ENCODE results near the gene ELOVL7.
"Not testable (repeated sequence)": the region's sequence is repeated elsewhere in the genome, so short reads cannot be mapped to it uniquely, and the experiment has no call there.

Gene ELOVL7

GRCh38 chr5:60795424-60795950, 48.6 kb downstream of the ELOVL7 start:
- DNase-seq (ENCODE audit: low read depth in 2 of 2) = not testable (repeated sequence)

GRCh38 chr5:60794691-60795090, 49.4 kb downstream of the ELOVL7 start:
- no peak for DNase-seq (ENCODE audit: low read depth in 2 of 2)

DNA sequence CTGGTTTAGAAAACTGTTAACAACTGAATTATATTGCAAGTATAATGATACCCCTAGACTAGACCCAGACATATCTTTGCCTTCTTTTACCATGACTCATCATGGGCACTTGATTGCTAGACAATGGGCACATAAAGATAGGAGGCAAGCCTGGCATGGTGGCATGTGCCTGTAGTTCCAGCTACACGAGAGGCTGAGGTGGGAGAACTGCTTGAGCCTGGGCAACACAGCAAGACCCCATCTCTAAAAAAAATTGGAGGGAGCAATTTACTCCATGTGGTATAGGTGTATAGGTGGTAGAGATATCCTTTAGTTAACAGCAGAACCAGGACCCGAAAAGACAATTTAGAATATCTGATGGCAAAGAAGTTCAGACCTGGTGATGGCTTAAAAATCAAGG, 51.6 kb downstream of the ELOVL7 start:
- DNase-seq (ENCODE audit: low read depth in 2 of 2) = no peak

- no peak for DNase-seq (ENCODE audit: low read depth in 2 of 2)
These were observed 54.5 kb downstream of the ELOVL7 start for GRCh38 chr5:60789551-60789950.

DNA sequence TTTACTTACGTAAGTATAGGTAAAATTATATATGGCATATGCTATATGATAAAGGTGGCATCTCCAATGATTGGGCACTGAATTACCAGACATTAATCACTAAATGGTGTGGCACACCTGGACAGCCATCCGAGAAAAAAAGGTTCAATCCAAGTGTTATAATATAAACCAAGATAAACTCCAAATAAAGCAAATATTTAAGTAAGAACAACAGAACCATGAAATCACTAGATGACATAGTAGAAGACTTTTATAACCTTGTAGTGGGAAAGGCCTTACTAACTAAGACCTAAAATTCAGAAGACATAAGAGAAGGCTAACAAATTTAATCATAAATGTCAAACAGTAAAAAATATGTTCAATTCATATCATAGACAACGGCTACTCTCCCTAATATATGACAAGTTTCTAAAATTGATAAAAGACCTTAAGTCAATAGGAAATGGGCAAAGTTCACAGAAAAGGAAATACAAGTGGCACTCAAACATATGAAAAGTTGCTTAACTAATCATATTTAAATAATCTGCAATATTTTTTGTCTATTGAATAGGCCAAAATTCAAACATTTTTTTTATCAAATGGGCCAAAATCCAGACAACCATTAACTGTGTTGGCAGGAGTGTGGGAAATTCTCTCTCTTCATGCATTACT, 55.1 kb downstream of the ELOVL7 start:
- no peak for DNase-seq (ENCODE audit: low read depth in 2 of 2)

- no peak for DNase-seq (ENCODE audit: low read depth in 2 of 2)
These were observed 64.6 kb downstream of the ELOVL7 start for GRCh38 chr5:60779466-60779865.

GRCh38 chr5:60776343-60776742, 67.7 kb downstream of the ELOVL7 start:
- DNase-seq (ENCODE audit: low read depth in 2 of 2) = no peak

GRCh38 chr5:60765019-60765709, 78.9 kb downstream of the ELOVL7 start:
- DNase-seq (ENCODE audit: low read depth in 2 of 2) = no peak

GRCh38 chr5:60763061-60763460, 81.0 kb downstream of the ELOVL7 start:
- no peak for DNase-seq (ENCODE audit: low read depth in 2 of 2)

GRCh38 chr5:60754495-60754894, 89.6 kb downstream of the ELOVL7 start:
- no peak for DNase-seq (ENCODE audit: low read depth in 2 of 2)

DNA sequence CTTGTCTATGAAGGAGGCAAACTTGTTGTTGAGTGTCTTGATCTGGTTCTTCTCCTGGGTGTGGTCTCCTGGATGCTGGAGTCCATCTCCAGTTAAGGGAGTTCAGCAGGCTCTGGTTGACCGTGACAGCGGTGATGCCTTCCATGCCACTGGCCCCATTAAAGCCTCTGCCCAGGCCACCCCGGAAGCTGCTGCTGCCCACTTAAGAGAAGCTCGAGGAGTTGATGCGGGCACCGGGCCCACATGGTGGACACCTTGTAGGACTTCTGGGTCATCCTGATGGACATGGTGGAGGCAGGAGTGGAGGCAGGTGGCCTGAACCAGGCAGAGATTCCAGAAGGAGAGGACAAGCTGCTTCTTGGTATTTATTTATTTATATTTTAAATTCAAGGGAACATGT, 99.4 kb downstream of the ELOVL7 start:
- DNase-seq (ENCODE audit: low read depth in 2 of 2) = no peak

DNA sequence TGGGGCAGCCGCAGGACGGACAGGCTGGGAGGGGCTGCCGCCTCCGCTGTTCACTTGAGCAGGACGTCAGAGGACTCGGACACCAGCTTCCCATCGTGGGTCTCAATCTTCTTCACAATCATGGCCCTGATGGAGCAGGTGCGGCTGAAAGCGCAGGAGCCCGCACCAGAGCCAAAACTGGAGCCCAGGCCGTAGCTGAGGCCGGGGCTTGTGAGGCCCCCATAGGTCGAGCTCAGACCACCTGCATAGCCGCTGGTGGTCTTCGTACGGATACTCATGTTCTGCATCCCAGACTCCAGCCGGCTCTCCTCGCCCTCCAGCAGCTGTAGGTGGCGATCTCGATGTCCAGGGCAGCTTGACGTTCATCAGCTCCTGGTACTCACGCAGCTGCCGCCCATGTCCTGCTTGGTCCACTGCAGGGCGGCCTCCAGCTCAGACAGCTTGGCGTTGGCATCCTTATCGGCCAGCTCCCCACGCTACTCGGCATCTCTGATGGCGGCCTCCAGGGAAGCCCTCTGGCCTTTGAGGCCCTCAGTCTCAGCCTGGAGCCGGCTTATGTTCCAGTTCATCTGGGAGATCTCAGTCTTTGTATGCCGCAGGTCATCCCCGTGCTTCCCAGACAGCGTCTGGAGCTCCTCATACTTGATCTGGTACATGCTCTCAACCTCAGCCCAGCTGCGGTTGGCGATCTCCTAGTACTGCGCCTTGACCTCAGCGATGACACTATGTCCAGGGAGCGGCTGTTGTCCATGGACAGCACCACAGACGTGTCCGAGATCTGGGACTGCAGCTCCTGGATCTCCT, 100.4 kb downstream of the ELOVL7 start:
- no peak for DNase-seq (ENCODE audit: low read depth in 2 of 2)

GRCh38 chr5:60740322-60740721, 103.7 kb downstream of the ELOVL7 start:
- DNase-seq (ENCODE audit: low read depth in 2 of 2) = no peak

DNA sequence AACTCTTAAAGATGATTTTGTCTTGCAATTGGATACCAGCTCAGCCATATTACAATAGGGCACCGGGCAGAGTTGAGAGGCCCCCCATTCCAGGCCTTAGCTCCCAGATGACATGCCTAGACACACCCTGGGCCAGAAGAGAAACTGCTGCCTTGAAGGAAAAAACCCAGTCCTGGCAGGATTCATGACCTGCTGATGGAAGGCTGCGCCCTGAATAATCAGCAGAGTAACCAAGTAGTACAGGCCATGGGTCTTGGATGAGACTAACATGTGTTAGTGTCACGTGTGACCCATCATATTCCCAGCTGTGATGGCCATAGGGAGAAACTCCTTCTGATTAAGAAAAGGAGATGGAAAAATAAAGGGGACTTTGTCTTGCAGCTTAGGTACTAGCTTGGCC, 105.1 kb downstream of the ELOVL7 start:
- DNase-seq (ENCODE audit: low read depth in 2 of 2) = no peak

DNA sequence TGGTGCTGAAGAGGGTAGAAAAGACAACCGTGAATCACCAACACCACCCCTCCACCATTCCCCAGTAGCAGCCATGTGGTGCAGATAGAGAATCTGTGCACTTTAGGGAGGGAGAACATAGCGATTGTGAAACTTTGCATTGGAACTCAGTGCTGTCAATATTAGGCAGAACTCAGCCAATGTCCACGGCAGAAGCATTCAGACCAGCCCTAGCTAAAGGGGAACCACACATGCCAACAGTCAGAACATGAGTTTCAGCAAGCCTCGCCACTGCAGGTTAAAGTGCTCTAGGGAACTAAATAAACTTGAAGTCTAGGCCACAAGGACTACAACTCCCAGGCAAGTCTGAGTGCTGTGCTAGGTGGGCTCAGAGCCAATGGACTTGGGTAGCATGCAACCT, 105.6 kb downstream of the ELOVL7 start:
- no peak for DNase-seq (ENCODE audit: low read depth in 2 of 2)

DNA sequence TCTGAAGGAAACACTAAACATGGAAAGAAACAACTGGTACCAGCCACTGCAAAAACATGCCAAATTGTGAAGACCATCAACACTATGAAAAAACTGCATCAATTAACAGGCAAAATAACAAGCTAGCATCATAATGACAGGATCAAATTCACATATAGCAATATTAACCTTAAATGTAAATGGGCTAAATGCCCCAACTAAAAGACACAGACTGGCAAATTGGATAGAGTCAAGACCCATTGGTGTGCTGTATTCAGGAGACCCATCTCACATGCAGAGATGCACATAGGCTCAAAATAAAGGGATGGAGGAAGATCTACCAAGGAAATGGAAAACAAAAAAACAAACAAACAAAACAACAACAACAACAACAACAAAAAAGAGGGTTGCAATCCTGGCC, 113.2 kb downstream of the ELOVL7 start:
- DNase-seq (ENCODE audit: low read depth in 2 of 2) = not testable (repeated sequence)

GRCh38 chr5:60727033-60727679, 116.9 kb downstream of the ELOVL7 start:
- DNase-seq (ENCODE audit: low read depth in 2 of 2) = no peak

DNA sequence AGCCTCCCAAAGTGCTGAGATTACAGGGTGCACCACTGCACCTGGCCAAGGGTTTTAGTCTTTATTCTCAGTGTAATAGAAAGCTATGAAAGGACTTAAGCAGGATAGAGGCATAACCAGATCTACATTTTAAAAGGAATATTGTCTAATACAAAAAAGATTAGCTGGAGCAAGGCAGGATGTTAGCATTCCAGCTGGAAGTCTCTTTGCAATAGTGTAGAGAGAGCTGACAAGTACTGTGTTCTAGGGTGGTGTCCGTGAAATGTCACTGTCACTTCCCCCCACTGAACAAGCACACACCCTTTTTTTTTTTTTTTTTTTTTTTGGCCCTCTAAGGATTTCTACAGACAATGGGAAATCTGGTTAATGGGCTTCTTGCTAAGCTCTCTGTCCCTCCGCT, 119.9 kb downstream of the ELOVL7 start:
- no peak for DNase-seq (ENCODE audit: low read depth in 2 of 2)

DNA sequence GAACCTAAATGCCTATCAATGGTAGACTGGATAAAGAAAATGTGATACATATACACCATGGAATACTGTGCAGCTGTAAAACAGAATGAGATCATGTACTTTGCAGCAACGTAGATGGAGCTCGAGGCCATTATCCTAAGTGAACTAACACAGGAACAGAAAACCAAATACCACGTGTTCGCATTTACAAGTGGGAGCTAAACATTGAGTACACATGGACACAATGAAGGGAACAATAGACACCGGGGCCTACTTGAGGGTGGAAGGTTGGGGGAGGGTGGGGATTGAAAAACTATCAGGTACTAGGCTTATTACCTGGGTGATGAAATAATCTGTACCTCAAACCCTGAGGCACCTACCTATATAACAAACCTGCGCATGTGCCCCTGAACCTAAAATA, 121.7 kb downstream of the ELOVL7 start:
- DNase-seq (ENCODE audit: low read depth in 2 of 2) = no peak

- no peak for DNase-seq (ENCODE audit: low read depth in 2 of 2)
These were observed 124.7 kb downstream of the ELOVL7 start for GRCh38 chr5:60719329-60719728.

- DNase-seq (ENCODE audit: low read depth in 2 of 2) = no peak
These were observed 125.7 kb downstream of the ELOVL7 start for GRCh38 chr5:60718166-60718892.
